Vagina (tissue), 2 donors: Measurements from ENCODE around the gene DGKQ.

Experiments used
- CTCF ChIP-seq, 3 experiments: fragments of 450-650 bp in 2 of 3; fragments of 200-600 bp in 1 of 3; sonication (generic) in 1 of 3; IDR thresholded peaks; one replicate each; pipeline ENCODE4 v1.5.1; 2017 to 2019; ENCODE audit warnings: antibody characterized with exemption in 3 of 3, mild to moderate bottlenecking in 2 of 3, moderate library complexity in 2 of 3
- POLR2A ChIP-seq, 2 donors: fragments of 450-650 bp; IDR thresholded peaks; one replicate each; pipeline ENCODE4 v1.6.1; 2017; ENCODE audit warnings: antibody characterized with exemption in 2 of 2, mild to moderate bottlenecking in 2 of 2, moderate library complexity in 2 of 2
- POLR2AphosphoS5 ChIP-seq, 2 donors: sonication (generic); formaldehyde crosslinking; IDR thresholded peaks; one replicate each; pipeline ENCODE4 v1.9.0; 2017; ENCODE audit warnings: antibody characterized with exemption in 2 of 2, mild to moderate bottlenecking in 2 of 2, low read depth in 1 of 2; ENCODE audit not compliant: insufficient read depth in 1 of 2

GRCh38 chr4:995311-996026 lies 22.1 kb upstream of the DGKQ start:
- TF ChIP-seq CTCF (IDR thresholded peaks at IDR 0.05) (no peak), POLR2AphosphoS5 (IDR thresholded peaks at IDR 0.05; ENCODE audit: insufficient read depth in 1 of 2, low read depth in 1 of 2) (no peak), POLR2A (IDR thresholded peaks at IDR 0.05) (no peak)
